MV-4-11 (cell line): ENCODE data around the gene RHEX.
"Not testable (repeated sequence)": the region's sequence is repeated elsewhere in the genome, so short reads cannot be mapped to it uniquely, and the experiment has no call there.

Source experiments
- DNase-seq: peaks from one replicate; lab custom pipeline; 2025; lab: John Stamatoyannopoulos, UW

The RHEX gene

GRCh38 chr1:206030191-206030590, 22.8 kb upstream of the RHEX start:
- DNase-seq = no peak

- peak; percentile 75 for DNase-seq
Observed at GRCh38 chr1:206030714-206031113, 22.3 kb upstream of the RHEX start.

GRCh38 chr1:206032380-206033140, 20.4 kb upstream of the RHEX start:
- DNase-seq = peak; percentile 85

- no peak for DNase-seq
Observed at GRCh38 chr1:206035027-206035426, 17.9 kb upstream of the RHEX start.

DNA sequence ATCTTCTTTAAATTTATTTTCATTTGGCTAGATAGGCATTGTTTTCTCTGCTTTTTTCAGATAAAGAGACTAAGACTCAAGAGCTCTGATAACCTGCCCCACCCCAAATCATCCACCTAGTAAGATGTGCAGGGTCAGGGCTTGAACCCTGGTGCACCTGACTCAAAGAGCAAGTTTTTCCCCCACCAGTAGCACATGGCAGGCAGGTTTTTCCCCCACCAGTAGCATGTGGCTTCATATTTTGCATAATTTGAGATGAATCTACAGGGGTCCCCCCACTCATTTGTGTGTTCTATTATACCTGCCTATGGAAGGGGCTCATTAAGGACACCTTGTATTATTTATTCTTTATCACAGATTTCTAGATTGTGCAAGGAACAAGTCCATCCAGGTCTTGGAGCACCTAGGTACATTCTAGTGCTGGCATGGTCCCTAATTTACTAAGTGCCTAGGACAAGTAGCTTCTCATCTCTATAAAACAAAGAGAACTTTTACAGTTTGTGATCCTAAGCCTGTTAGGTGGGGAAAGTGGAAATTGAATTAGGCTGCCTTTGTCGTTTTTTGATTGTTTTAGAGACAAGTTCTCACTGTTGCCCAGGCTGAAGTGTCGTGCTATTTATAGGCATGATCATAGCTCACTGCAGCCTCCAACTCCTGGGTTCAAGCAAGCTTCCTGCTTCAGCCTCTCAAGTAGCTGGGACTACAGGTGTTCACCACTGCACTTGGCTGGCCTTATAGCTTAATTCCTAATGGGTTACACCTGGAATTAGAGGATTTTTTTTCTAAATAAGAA, 16.1 kb upstream of the RHEX start:
- DNase-seq = no peak

DNA sequence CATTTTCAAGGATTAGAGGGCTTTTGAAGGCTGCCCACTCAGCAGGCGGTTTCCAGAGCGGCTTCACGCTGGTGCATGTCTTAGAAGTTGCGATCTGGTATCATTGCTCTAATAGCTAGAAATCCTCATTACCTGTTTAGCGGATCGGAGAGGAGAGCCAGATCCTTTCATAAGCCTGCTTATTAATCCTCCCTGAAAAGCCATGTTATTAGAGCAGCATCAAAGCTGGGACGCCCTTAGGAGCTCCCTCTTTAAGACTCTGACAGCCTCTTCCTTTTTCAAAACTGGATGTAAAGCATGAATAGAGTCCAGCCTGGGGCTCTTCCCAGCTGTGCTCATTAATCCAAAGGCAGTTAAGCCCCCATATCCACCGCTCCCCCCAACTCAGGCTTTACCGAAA, 15.4 kb upstream of the RHEX start:
- no peak for DNase-seq

GRCh38 chr1:206039046-206039973, 13.7 kb upstream of the RHEX start:
- no peak for DNase-seq

- no peak for DNase-seq
Observed at GRCh38 chr1:206040328-206040727, 12.6 kb upstream of the RHEX start.

DNA sequence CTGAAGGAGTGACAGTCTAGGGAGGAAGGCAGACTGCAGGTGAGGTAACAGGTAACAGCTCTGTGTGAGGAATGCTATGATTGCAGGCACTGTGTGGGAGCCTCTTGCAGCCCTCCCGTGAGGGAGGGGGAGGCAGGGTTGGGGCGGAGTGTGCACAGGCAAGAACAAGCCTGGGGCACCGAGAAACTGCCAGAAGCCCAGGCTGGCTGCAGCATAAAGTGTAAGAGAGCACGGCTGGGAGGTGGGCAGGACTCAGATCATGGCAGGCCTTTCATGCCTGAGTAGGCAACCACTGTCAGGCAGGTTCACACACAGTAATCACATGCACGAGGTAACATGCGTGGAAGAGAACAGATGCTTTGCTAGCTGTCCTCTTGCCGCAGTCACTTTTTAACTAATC, 11.3 kb upstream of the RHEX start:
- no peak for DNase-seq

GRCh38 chr1:206047271-206047670, 5.7 kb upstream of the RHEX start:
- DNase-seq = no peak

DNA sequence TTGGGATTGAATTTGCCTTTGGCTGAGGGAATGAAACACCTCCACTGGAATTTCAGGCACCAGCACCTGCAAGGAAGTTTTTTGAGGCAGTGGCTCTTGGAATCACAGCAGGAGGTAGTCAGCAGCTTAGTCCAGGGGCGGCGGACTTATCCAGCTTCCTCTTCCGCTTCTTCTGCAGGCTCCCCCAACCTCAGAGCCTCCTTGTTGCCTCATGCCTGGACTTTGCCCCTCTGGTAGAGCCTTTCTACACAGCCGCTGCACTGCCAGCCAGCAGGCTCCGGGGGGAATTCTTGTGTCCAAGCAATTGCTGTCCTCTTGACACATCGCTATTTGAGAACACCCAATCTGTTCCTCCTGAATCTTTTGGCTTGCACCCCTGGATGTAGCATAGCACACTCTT, 4.4 kb upstream of the RHEX start:
- peak; percentile 73 for DNase-seq

GRCh38 chr1:206049293-206049692, 3.7 kb upstream of the RHEX start:
- DNase-seq = no peak

DNA sequence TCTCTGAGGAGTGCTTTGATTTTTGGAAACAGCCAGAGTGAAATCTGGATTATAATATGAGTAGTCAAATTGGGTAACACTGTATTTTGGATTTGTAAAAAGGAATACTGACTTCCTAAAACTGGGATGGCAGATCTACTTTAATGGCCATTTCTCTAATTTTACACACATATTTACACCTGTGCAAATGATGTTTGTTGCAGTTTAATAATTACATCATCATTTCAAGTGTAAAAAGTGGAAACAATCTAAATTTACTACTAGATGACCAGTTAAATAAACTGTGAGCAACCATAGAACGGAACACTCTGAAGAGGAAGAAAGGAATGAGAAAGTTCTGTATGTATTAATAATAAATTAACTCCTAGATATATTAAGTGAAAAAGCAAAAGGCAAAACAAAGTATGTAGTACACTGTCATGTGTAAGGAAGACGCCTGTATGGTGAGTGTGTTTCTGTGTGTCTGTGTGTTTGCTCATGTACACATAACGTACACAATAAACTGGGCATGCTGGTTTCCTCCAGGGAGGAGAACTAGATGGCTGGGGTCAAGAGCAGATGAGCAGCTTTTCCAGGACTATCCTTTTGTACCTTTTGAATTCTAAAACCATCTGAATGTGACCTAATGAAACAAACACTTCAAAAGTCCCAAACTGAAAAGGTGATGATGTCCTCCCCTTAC, 2.9 kb upstream of the RHEX start:
- no peak for DNase-seq

DNA sequence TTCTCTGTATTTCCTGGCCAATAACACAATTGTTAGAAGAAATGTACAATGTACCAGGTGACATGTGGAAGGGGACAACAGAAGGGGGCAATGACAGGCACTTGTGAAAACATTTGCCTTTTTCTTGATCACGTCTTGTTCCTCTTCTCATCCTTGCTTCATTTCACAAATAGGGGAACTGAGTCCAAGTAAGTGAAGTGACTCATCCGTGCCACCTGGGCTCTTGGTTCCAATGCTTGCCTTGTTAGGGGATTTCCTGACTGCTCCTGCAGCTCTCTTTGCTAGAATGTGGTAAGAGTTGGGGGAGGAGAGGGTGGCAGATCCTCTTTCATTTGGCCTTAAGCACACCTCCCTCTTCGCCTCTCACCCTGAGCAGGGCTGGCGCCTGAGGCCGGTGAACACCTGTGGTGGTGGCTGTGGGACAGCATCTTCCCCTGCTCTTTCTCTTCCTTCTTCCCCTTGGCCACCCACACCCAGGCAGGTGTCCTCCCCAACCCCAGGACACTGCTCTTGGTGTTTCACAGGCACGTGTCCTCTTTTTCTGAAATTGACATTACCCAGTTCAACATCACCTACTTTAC, 2.2 kb upstream of the RHEX start:
- DNase-seq = peak; percentile 94

GRCh38 chr1:206052231-206052865, 625 bp upstream of the RHEX start:
- not testable (repeated sequence) for DNase-seq

DNA sequence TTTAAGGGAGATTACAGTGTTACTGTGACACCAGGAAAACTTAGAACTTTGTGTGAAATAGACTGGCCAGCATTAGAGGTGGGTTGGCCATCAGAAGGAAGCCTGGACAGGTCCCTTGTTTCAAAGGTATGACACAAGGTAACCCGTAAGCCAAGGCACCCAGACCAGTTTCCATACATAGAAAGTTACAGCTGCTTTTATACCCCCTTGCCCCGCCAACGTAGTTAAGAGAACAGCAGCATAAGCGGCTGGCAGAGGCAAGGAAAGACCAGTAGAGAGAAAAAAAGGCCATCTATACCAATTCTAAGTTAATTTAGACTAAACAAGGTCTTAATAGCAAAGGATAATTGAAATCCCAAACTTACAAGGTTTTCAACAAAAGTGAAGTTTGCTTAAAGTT, 643 bp downstream of the RHEX start:
- DNase-seq = not testable (repeated sequence)

GRCh38 chr1:206055069-206055625, 2.2 kb downstream of the RHEX start:
- DNase-seq = not testable (repeated sequence)

- not testable (repeated sequence) for DNase-seq
Observed at GRCh38 chr1:206055639-206056323, 2.8 kb downstream of the RHEX start.

DNA sequence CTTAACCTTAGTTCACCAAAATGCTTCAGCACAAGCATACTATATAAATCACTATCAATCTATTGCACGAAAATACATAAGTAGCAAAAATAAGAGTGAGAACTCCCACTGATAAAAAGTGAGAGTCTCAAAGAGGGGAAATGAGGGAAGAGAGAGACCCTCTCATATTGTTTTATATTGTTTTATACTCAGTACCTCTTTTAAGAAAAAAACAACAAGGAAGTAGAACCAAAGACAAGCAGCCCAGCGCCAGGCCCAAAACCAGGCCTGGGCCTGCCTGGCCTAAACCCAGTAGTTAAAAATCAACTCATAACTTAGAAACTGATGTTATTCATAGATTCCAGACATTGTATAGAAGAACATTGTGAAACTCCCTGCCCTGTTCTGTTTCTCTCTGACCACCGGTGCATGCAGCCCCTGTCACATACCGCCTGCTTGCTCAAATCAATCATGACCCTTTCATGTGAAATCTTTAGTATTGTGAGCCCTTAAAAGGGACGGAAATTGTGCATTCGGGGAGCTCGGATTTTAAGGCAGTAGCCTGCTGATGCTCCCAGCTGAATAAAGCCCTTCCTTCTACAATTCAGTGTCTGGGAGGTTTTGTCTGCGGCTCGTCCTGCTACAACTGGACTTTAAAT, 5.4 kb downstream of the RHEX start:
- DNase-seq = not testable (repeated sequence)
